H1 (cell line): ENCODE results near the gene JAG1. TPM values are rescaled to one million over a fixed set of nuclear protein-coding genes. Genes with fewer than 3 reads are reported as not detected.

Source experiments
- CTCF ChIA-PET: fragments of 300-600 bp; sonication (Branson Sonifier 250); formaldehyde crosslinking; loops from one replicate; lab custom pipeline; 2021; ENCODE audit not compliant: partially characterized antibody; lab: Charles Lee
- POLR2A ChIA-PET: fragments of 300-600 bp; sonication (Branson Sonifier 250); formaldehyde crosslinking; loops from one replicate; lab custom pipeline; 2021; ENCODE audit warnings: inconsistent platforms; ENCODE audit not compliant: partially characterized antibody; lab: Charles Lee
- DNase-seq, 2 experiments: peaks; one replicate each; pipeline versions ENCODE4 v3.0.0 to v3.0.0-alpha.2; 2010 to 2022; ENCODE audit warnings: low spot score in 2 of 2, low read depth in 1 of 2, mixed read lengths in 1 of 2
- FAIRE-seq: peaks from 2 replicates; lab custom pipeline; 2011; peaks lifted over from hg19 to GRCh38; lab: Jason Lieb, UNC
- H2AFZ ChIP-seq: 2 replicates; pipeline ENCODE4 v1.8.1; 2012; ENCODE audit warnings: low read length, inconsistent platforms
- H2AK5ac ChIP-seq: 2 replicates; pipeline ENCODE4 v1.6.1; 2013; ENCODE audit warnings: low read depth, low read length
- H2BK120ac ChIP-seq: replicated peaks from 2 replicates; pipeline ENCODE3; 2013; ENCODE audit warnings: low read depth, low read length, inconsistent platforms
- H2BK12ac ChIP-seq: 2 replicates; pipeline ENCODE4 v1.6.1; 2013; ENCODE audit warnings: low read depth, low read length
- H2BK15ac ChIP-seq: 2 replicates; pipeline ENCODE4 v1.6.1; 2013; ENCODE audit warnings: low read length
- H2BK20ac ChIP-seq: 2 replicates; pipeline ENCODE4 v1.6.1; 2013; ENCODE audit warnings: low read length
- H2BK5ac ChIP-seq: 2 replicates; pipeline ENCODE4 v1.6.1; 2013; ENCODE audit warnings: low read depth, low read length
- H3K14ac ChIP-seq: 2 replicates; pipeline ENCODE4 v1.6.1; 2013; ENCODE audit warnings: inconsistent platforms; ENCODE audit not compliant: insufficient read length
- H3K18ac ChIP-seq: 2 replicates; pipeline ENCODE4 v1.6.1; 2013; ENCODE audit warnings: low read length; ENCODE audit errors: extremely low read depth
- H3K23ac ChIP-seq: 2 replicates; pipeline ENCODE4 v1.6.1; 2013; ENCODE audit warnings: inconsistent platforms; ENCODE audit not compliant: insufficient read length
- H3K23me2 ChIP-seq: 2 replicates; pipeline ENCODE4 v1.6.1; 2013; ENCODE audit warnings: low read depth, low read length
- H3K27ac ChIP-seq: 2 replicates; pipeline ENCODE4 v1.6.1; 2011; ENCODE audit warnings: low read depth, low read length, inconsistent platforms
- H3K27me3 ChIP-seq, 4 experiments: replicated peaks in 1 of 4; 1 replicate in 1 of 4; 2 replicates in 3 of 4; pipeline versions ENCODE4 v1.6.1 to v1.8.1; 2011 to 2013; ENCODE audit warnings: low read length in 3 of 4, mild to moderate bottlenecking in 3 of 4, inconsistent platforms in 2 of 4, mixed read lengths in 2 of 4, moderate library complexity in 1 of 4; ENCODE audit not compliant: control insufficient read depth in 3 of 4, insufficient read depth in 3 of 4; ENCODE audit errors: extremely low read depth in 1 of 4
- H3K36me3 ChIP-seq, 4 experiments: 2 replicates each; pipeline versions ENCODE4 v1.6.1 to v1.8.1; 2011 to 2013; ENCODE audit warnings: mild to moderate bottlenecking in 4 of 4, low read length in 3 of 4, moderate library complexity in 2 of 4, control low read depth in 1 of 4, inconsistent platforms in 1 of 4; ENCODE audit not compliant: insufficient read depth in 4 of 4, control insufficient read depth in 2 of 4
- H3K4ac ChIP-seq: replicated peaks from 2 replicates; pipeline ENCODE3; 2013; ENCODE audit warnings: low read length, low read depth, mixed read lengths, inconsistent platforms; ENCODE audit not compliant: insufficient read length
- H3K4me1 ChIP-seq, 4 experiments: replicated peaks in 1 of 4; 1 replicate in 1 of 4; 2 replicates in 3 of 4; pipeline versions ENCODE4 v1.6.1 to v1.8.1; 2011 to 2013; ENCODE audit warnings: low read length in 3 of 4, inconsistent platforms in 2 of 4, mixed read lengths in 1 of 4; ENCODE audit not compliant: insufficient read depth in 4 of 4, control insufficient read depth in 3 of 4
- H3K4me2 ChIP-seq, 2 experiments: 2 replicates each; pipeline versions ENCODE4 v1.6.1 to v1.8.1; 2011 to 2013; ENCODE audit warnings: low read depth in 2 of 2, low read length in 2 of 2, control low read depth in 1 of 2, inconsistent platforms in 1 of 2, mild to moderate bottlenecking in 1 of 2; ENCODE audit not compliant: insufficient read depth in 1 of 2
- H3K4me3 ChIP-seq, 4 experiments: fragments of 200-600, 300-600 bp in 1 of 4; sonication (generic), shearing (Covaris generic), sonication (Bioruptor Twin) in 1 of 4; 2 replicates each; pipeline versions ENCODE4 v1.5.1 to v1.8.1; 2011 to 2016; ENCODE audit warnings: low read length in 4 of 4, low read depth in 3 of 4, control low read depth in 2 of 4, inconsistent platforms in 2 of 4, mild to moderate bottlenecking in 2 of 4, mixed read lengths in 1 of 4, moderate library complexity in 1 of 4; ENCODE audit not compliant: insufficient read depth in 2 of 4; ENCODE audit errors: extremely low read depth in 1 of 4
- H3K56ac ChIP-seq: replicated peaks from 2 replicates; pipeline ENCODE3; 2013; ENCODE audit warnings: low read depth, mild to moderate bottlenecking, mixed read lengths, low read length, inconsistent platforms; ENCODE audit not compliant: insufficient read length
- H3K79me1 ChIP-seq: 2 replicates; pipeline ENCODE4 v1.6.1; 2013; ENCODE audit warnings: low read depth, low read length, control low read depth
- H3K79me2 ChIP-seq, 2 experiments: 2 replicates each; pipeline versions ENCODE4 v1.6.1 to v1.8.1; 2012 to 2013; ENCODE audit warnings: low read length in 2 of 2, mild to moderate bottlenecking in 2 of 2, inconsistent platforms in 1 of 2; ENCODE audit not compliant: insufficient read depth in 2 of 2, control insufficient read depth in 1 of 2
- H3K9ac ChIP-seq, 4 experiments: replicated peaks in 1 of 4; 1 replicate in 1 of 4; 2 replicates in 3 of 4; pipeline versions ENCODE4 v1.6.1 to v1.8.1; 2011 to 2013; ENCODE audit warnings: low read depth in 3 of 4, low read length in 3 of 4, control low read depth in 2 of 4, mild to moderate bottlenecking in 2 of 4, moderate library complexity in 2 of 4, inconsistent platforms in 1 of 4; ENCODE audit errors: extremely low read depth in 1 of 4
- H3K9me3 ChIP-seq, 2 experiments: 2 replicates each; pipeline versions ENCODE4 v1.6.1 to v1.8.1; 2012 to 2013; ENCODE audit warnings: mild to moderate bottlenecking in 2 of 2, moderate library complexity in 2 of 2, control low read depth in 1 of 2, inconsistent platforms in 1 of 2, low read depth in 1 of 2, low read length in 1 of 2, mixed read lengths in 1 of 2; ENCODE audit not compliant: insufficient read depth in 2 of 2
- H4K20me1 ChIP-seq, 2 experiments: replicated peaks in 1 of 2; 2 replicates each; pipeline versions ENCODE3 to v1.8.1; 2011 to 2013; ENCODE audit warnings: inconsistent platforms in 2 of 2, low read length in 2 of 2, mild to moderate bottlenecking in 1 of 2; ENCODE audit not compliant: insufficient read depth in 2 of 2, control insufficient read depth in 1 of 2
- H4K5ac ChIP-seq: 2 replicates; pipeline ENCODE4 v1.6.1; 2013; ENCODE audit warnings: low read length, low read depth, mixed read lengths, inconsistent platforms; ENCODE audit not compliant: insufficient read length
- H4K8ac ChIP-seq: 2 replicates; pipeline ENCODE4 v1.8.0; 2013; ENCODE audit warnings: mild to moderate bottlenecking, moderate library complexity, low read length, inconsistent platforms; ENCODE audit not compliant: insufficient read depth; ENCODE audit errors: extremely low read depth
- H4K91ac ChIP-seq: replicated peaks from 2 replicates; pipeline ENCODE3; 2013; ENCODE audit warnings: low read length, mixed read lengths, inconsistent platforms; ENCODE audit not compliant: insufficient read length
- CHD2 ChIP-seq: IDR thresholded peaks from 2 replicates; pipeline ENCODE4 v1.6.1; 2012; ENCODE audit warnings: low read length, improper control_type of control experiment
- CREB1 ChIP-seq: IDR thresholded peaks from 2 replicates; pipeline ENCODE4 v1.6.1; 2012; ENCODE audit warnings: inconsistent platforms
- FOSL1 ChIP-seq: IDR thresholded peaks from 2 replicates; pipeline ENCODE4 v1.6.1; 2011; ENCODE audit warnings: mild to moderate bottlenecking, low read depth, low read length, moderate library complexity; ENCODE audit not compliant: insufficient read depth
- GTF2F1 ChIP-seq: IDR thresholded peaks from 2 replicates; pipeline ENCODE4 v1.6.1; 2012; ENCODE audit warnings: low read depth, low read length, improper control_type of control experiment, borderline replicate concordance
- JUN ChIP-seq: IDR thresholded peaks from 2 replicates; pipeline ENCODE4 v1.6.1; 2011; ENCODE audit warnings: low read depth, mild to moderate bottlenecking, improper control_type of control experiment, low read length
- NANOG ChIP-seq: IDR thresholded peaks from 2 replicates; pipeline ENCODE4 v1.6.1; 2011; ENCODE audit warnings: low read length, low read depth, mild to moderate bottlenecking, inconsistent platforms; ENCODE audit not compliant: insufficient read depth, poor library complexity, severe bottlenecking
- SIRT6 ChIP-seq: IDR thresholded peaks from one replicate; pipeline ENCODE4 v1.7.1; 2012; ENCODE audit warnings: low read length, inconsistent platforms
- TBP ChIP-seq: IDR thresholded peaks from 2 replicates; pipeline ENCODE4 v1.6.1; 2011; ENCODE audit warnings: low read depth, low read length, improper control_type of control experiment
- USF2 ChIP-seq: IDR thresholded peaks from 2 replicates; pipeline ENCODE4 v1.6.1; 2011; ENCODE audit warnings: low read length, improper control_type of control experiment
- WGBS, 2 experiments: shearing (Covaris generic) in 1 of 2; methylation state at CpG; one replicate each; pipeline versions ENCODE4 v1.1.6 to v1.1.7; 2013 to 2015; ENCODE audit warnings: low lambda C conversion rate in 2 of 2, mixed read lengths in 2 of 2, inconsistent platforms in 1 of 2, low coverage in 1 of 2, missing lambda C conversion rate in 1 of 2; ENCODE audit not compliant: insufficient replicate concordance in 2 of 2, insufficient coverage in 1 of 2, insufficient read length in 1 of 2; ENCODE audit errors: extremely low coverage in 1 of 2, missing lambda C conversion rate in 1 of 2; 5-methylcytosine and 5-hydroxymethylcytosine counted together
- polyA plus RNA-seq, 7 experiments: library from polyadenylated mRNA; depleted of rRNA in 3 of 7; stranded (reverse) in 5 of 7; unstranded in 2 of 7; fragments of >200 nt in 5 of 7; fragments of 200-250 nt in 2 of 7; gene quantifications; 1 replicate in 5 of 7; 2 replicates in 1 of 7; 4 replicates in 1 of 7; pipeline versions ENCODE4 v1.2.1 to v1.2.3, GENCODE V29; 2011 to 2013; ENCODE audit warnings: missing spikeins in 2 of 7, mixed read lengths in 2 of 7
- total RNA-seq: library from RNA; stranded (reverse); fragmentation: NEBNext Ultra II Directional; extraction: Animal tissue kit (Norgen Biotek cat#: 25700); gene quantifications from 2 replicates; pipeline ENCODE4 v1.2.1, GENCODE V29; 2021
- TF ChIP-seq, protein P1 (sequence below): IDR thresholded peaks from 2 replicates; pipeline ENCODE4 v1.6.1; 2012; ENCODE audit warnings: inconsistent platforms
- TF ChIP-seq, protein P2 (sequence below): IDR thresholded peaks from 2 replicates; pipeline ENCODE4 v1.6.1; 2011; ENCODE audit warnings: low read depth, mild to moderate bottlenecking, low read length; ENCODE audit not compliant: insufficient read depth

The JAG1 gene
- total and polyA plus RNA-seq, 2 of the 8 experiments (the other 6 are each of a cell fraction or from before 2014, with no cell fraction given) = 13.5 to 27.3 TPM

DNA sequence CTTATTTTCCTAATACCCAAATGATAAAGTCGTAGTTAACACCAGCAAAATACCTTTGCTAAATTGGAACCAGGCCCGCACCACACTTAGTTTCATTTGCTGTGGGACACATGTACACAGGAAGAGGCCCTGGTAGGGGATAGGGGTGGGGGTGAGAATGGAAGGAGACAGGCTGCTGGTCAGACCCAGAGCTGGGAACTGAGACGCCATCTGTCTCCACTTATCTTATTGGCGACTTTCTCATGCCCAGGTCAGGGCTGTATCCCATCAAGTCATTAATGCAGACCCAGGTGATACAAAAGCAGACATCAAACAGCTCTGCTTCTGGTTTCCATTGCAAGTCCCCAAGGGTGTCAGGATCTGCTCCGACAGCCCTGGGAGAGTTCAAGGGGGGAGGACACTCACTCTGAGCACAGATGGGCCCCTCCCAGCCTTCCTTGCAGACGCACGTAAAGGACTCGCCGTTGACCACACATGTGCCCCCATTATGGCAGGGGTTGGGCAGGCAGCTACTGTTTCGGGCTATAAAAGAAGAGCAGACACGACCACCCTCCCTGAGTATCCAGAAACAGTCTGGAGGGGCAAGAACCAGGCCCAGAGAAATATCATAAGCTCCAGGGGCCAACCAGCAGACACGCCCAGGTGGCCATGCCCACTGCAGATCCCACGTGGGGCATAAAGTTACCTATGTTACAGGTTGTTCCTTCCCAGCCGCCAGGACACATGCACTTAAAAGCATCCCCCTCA is 29.2 kb downstream of the JAG1 start:
- Histone ChIP-seq H2BK120ac (no peak overlapping the region), H3K79me1 (no peaks in the 10 kb centered on the region), H3K4me3 (no peak overlapping the region), H2BK15ac (no peak overlapping the region), H2AK5ac (no peak overlapping the region), H4K5ac (no peak overlapping the region), H4K20me1 (peaks cover 1 to 14% of the 10 kb centered on the region in 2 experiments), H4K8ac (peak overlapping the region; percentile 7; the same call in 1 of the 2 replicates), H3K23me2 (no peaks in the 10 kb centered on the region), H2BK20ac (no peak overlapping the region), H3K9me3 (no peaks in the 10 kb centered on the region), H4K91ac (no peak overlapping the region), H3K9ac (no peak overlapping the region), H3K56ac (no peak overlapping the region), H3K4ac (no peak overlapping the region), H2BK12ac (no peak overlapping the region), H3K18ac (no peak overlapping the region), H3K27me3 (no peaks in the 10 kb centered on the region), H2AFZ (no peak overlapping the region), H3K27ac (no peak overlapping the region), H3K36me3 (peaks cover 41 to 100% (median 90%) of the 10 kb centered on the region in 4 experiments), H3K79me2 (no peaks in the 10 kb centered on the region), H3K23ac (no peak overlapping the region), H3K14ac (no peak overlapping the region), H2BK5ac (no peak overlapping the region), H3K4me1 (peaks cover 4 to 13% (median 5%) of the 10 kb centered on the region in 4 experiments; a peak in 5 of 7 replicates), H3K4me2 (no peak overlapping the region)
- FAIRE-seq = no peak
- 93% methylated on average over 14 of the region's 14 CpGs; no CpG with 5 or more reads in 1 of the 2 experiments for WGBS, 2 experiments
- ChIA-PET CTCF (interaction anchor here (0.5 to 1.1 kb wide), 2 partner anchors 27 to 44 kb away, joined by 3 read pairs; no protein-coding TSS in a partner anchor), POLR2A (no interaction called here)
- DNase-seq = no peak
- TF ChIP-seq CHD2 (no peak), NANOG (no peak), USF2 (no peak), GTF2F1 (no peak), JUN (no peak), SIRT6 (no peak), CREB1 (no peak), TBP (no peak), FOSL1 (no peak)
- TF ChIP-seq, protein P1, sequence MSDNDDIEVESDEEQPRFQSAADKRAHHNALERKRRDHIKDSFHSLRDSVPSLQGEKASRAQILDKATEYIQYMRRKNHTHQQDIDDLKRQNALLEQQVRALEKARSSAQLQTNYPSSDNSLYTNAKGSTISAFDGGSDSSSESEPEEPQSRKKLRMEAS = no peak
- TF ChIP-seq, protein P2, sequence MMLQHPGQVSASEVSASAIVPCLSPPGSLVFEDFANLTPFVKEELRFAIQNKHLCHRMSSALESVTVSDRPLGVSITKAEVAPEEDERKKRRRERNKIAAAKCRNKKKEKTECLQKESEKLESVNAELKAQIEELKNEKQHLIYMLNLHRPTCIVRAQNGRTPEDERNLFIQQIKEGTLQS = no peak
